Measurements from ENCODE around the gene RAB11FIP3. TPM values are rescaled to one million over a fixed set of nuclear protein-coding genes. Genes with fewer than 3 reads are reported as not detected.
A peak's percentile ranks its signal among the peaks of the same experiment; 100 is the strongest.

Gene RAB11FIP3
- total and polyA plus RNA-seq, 8 donors: 28.1 to 64.0 (median 54.0) TPM

- Histone ChIP-seq H3K9me3 (no peaks in the 10 kb centered on the region), H3K4me3 (no peak overlapping the region), H3K27me3 (no peaks in the 10 kb centered on the region), H3K36me3 (peaks cover 0 to 51% of the 10 kb centered on the region in 2 donors), H3K27ac (no peak overlapping the region), H3K4me1 (peaks cover 0 to under 1% of the 10 kb centered on the region in 2 donors)
- TF ChIP-seq CTCF (IDR thresholded peaks at IDR 0.05): no peak
- ATAC-seq (no peak), DNase-seq (no peak)
- intact Hi-C loops (cut with DNase I): no loop called here
Measured at GRCh38 chr16:519841-520687, 94.6 kb downstream of the RAB11FIP3 start.

- Histone ChIP-seq H3K27me3 (no peaks in the 10 kb centered on the region), H3K4me3 (no peak overlapping the region), H3K4me1 (peaks cover 3 to 9% of the 10 kb centered on the region in 2 donors), H3K27ac (no peak overlapping the region), H3K36me3 (peaks cover 0 to 43% of the 10 kb centered on the region in 2 donors), H3K9me3 (no peaks in the 10 kb centered on the region)
- DNase-seq (no peak), ATAC-seq (no peak)
- intact Hi-C loops (cut with DNase I): no loop called here
- TF ChIP-seq CTCF (IDR thresholded peaks at IDR 0.05): no peak
Measured at GRCh38 chr16:520847-521246, 95.4 kb downstream of the RAB11FIP3 start.

- Histone ChIP-seq H3K27me3 (no peaks in the 10 kb centered on the region), H3K4me1 (peaks cover 10 to 16% of the 10 kb centered on the region in 2 donors), H3K9me3 (no peaks in the 10 kb centered on the region), H3K27ac (no peak overlapping the region), H3K36me3 (peaks cover 0 to 36% of the 10 kb centered on the region in 2 donors), H3K4me3 (no peak overlapping the region)
- intact Hi-C loops (cut with DNase I): no loop called here
- ATAC-seq: peak; percentile 15
- no peak for TF ChIP-seq CTCF (IDR thresholded peaks at IDR 0.05)
- no peak for DNase-seq
Measured at GRCh38 chr16:521381-522210, 96.1 kb downstream of the RAB11FIP3 start.

- H3K27ac ChIP-seq: no peak overlapping the region
- no peaks in the 10 kb centered on the region for H3K27me3 ChIP-seq
- H3K4me3 ChIP-seq: no peak overlapping the region
- H3K9me3 ChIP-seq: no peaks in the 10 kb centered on the region
- H3K36me3 ChIP-seq: peaks cover 0 to 29% of the 10 kb centered on the region in 2 donors
- peaks cover 10 to 19% of the 10 kb centered on the region in 2 donors for H3K4me1 ChIP-seq
- intact Hi-C loops (cut with DNase I): no loop called here
- ATAC-seq (no peak), DNase-seq (no peak)
- TF ChIP-seq CTCF (IDR thresholded peaks at IDR 0.05): no peak
Measured at GRCh38 chr16:522320-523096, 97.1 kb downstream of the RAB11FIP3 start.
